Subcutaneous abdominal adipose tissue (tissue), 5 donors: ENCODE data around the gene CDKL2.

Experiments
- H3K27ac ChIP-seq: one replicate; pipeline ENCODE4 v1.7.0; 2013; ENCODE audit warnings: low read depth, mild to moderate bottlenecking, inconsistent platforms, low read length, moderate library complexity
- H3K27me3 ChIP-seq, 5 donors: one replicate each; pipeline ENCODE4 v1.7.0; 2013; ENCODE audit warnings: low read length in 5 of 5, inconsistent platforms in 1 of 5; ENCODE audit not compliant: control insufficient read depth in 5 of 5, insufficient read depth in 4 of 5
- H3K36me3 ChIP-seq, 5 donors: one replicate each; pipeline ENCODE4 v1.7.0; 2013; ENCODE audit warnings: low read length in 5 of 5; ENCODE audit not compliant: control insufficient read depth in 5 of 5, insufficient read depth in 5 of 5
- H3K4me1 ChIP-seq, 5 donors: one replicate each; pipeline ENCODE4 v1.7.0; 2013; ENCODE audit warnings: low read length in 5 of 5, mild to moderate bottlenecking in 3 of 5, moderate library complexity in 1 of 5; ENCODE audit not compliant: control insufficient read depth in 5 of 5, insufficient read depth in 5 of 5
- H3K4me3 ChIP-seq, 5 donors: one replicate each; pipeline ENCODE4 v1.7.0; 2013; ENCODE audit warnings: low read length in 5 of 5, low read depth in 1 of 5
- H3K9ac ChIP-seq, 5 donors: one replicate each; pipeline ENCODE4 v1.7.0; 2013; ENCODE audit warnings: low read length in 5 of 5, mild to moderate bottlenecking in 4 of 5, moderate library complexity in 3 of 5
- H3K9me3 ChIP-seq, 5 donors: one replicate each; pipeline ENCODE4 v1.7.0; 2013; ENCODE audit warnings: low read length in 5 of 5; ENCODE audit not compliant: control insufficient read depth in 5 of 5
- donor health status: healthy.
- donor health status: healthy.
- donor health status: healthy.
- donor health status: healthy.
- donor health status: healthy.

The CDKL2 gene

DNA sequence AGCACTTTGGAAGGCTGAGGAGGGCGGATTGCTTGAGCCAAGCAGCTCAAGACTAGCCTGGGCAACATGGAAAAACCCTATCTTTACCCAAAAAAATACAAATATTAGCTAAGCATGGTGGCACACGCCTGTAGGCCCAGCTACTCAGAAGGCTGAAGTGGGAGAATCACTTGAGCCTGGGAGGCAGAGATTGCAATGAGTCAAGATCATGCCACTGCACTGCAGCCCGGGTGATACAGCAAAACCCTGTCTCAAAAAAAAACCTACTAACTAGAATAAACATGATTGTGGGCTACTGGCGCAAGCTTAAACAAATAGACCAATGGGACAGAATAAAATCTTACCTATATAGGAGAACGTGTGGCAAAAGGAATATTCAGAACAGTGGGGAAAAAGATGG, 7.3 kb downstream of the CDKL2 start:
- Histone ChIP-seq H3K9ac (no peak overlapping the region), H3K36me3 (no peaks in the 10 kb centered on the region), H3K27ac (no peak overlapping the region), H3K27me3 (no peaks in the 10 kb centered on the region), H3K9me3 (no peaks in the 10 kb centered on the region), H3K4me1 (no peaks in the 10 kb centered on the region), H3K4me3 (no peak overlapping the region)

DNA sequence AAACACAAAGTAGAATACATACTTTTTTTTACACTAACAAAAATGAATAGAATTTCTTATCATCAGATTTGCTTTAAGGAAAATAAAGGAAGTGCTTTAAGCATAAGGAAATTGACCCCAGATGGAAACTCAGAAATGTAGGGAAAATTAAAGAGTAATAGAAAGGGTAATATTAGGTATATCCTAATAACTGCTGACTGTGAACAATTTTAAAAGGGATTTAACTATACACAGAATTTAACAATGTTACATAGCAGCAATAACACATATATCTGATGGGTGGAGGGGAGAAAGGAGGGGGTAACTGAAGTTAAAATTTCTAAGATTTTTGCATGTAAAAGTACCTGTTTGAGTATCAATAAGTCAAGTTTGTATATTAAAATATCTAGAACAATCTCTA, 8.6 kb downstream of the CDKL2 start:
- Histone ChIP-seq H3K4me3 (no peak overlapping the region), H3K27ac (no peak overlapping the region), H3K36me3 (no peaks in the 10 kb centered on the region), H3K9me3 (no peaks in the 10 kb centered on the region), H3K9ac (no peak overlapping the region), H3K27me3 (no peaks in the 10 kb centered on the region), H3K4me1 (no peaks in the 10 kb centered on the region)

DNA sequence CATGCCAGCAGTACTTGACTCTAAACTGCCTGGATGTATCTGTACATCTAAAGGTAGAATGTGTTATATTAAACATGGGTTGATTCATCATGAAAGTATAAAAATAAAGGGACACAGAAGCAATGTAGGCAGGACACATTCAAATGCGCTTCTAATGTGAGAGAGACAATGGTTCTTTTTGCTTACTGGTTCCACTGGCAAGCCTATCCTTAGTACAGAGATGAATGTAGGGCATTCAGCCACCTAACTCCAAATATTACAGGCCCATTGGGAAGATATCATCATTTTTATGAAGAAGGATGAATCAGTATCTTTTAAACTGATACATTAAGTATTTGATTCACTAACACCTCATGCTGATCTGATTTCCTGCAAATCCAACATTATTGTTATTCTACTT, 18.0 kb downstream of the CDKL2 start:
- Histone ChIP-seq H3K27ac (no peak overlapping the region), H3K36me3 (no peaks in the 10 kb centered on the region), H3K4me3 (no peak overlapping the region), H3K4me1 (no peaks in the 10 kb centered on the region), H3K27me3 (no peaks in the 10 kb centered on the region), H3K9ac (no peak overlapping the region), H3K9me3 (no peaks in the 10 kb centered on the region)

DNA sequence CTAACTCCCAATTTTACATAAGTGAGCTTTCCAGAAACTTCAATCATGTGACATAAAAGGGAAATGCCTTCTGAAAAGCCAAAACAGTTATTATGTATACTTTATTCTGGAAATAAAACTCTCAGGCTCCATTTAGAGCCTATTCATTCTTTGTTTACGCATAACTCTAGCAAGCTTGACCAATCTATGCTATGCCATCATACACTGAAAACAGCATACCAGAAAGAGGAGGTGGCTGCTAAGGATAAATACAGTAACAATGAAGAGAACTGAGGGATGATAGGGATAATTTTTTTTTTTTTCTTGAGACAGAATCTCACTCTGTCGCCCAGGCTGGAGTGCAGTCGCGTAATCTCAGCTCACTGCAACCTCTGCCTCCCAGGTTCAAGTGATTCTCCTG, 24.4 kb downstream of the CDKL2 start:
- H3K36me3 ChIP-seq: no peaks in the 10 kb centered on the region
- H3K9me3 ChIP-seq: no peaks in the 10 kb centered on the region
- H3K9ac ChIP-seq: no peak overlapping the region
- H3K4me1 ChIP-seq: no peaks in the 10 kb centered on the region
- H3K27ac ChIP-seq: no peak overlapping the region
- no peaks in the 10 kb centered on the region for H3K27me3 ChIP-seq
- H3K4me3 ChIP-seq: no peak overlapping the region

DNA sequence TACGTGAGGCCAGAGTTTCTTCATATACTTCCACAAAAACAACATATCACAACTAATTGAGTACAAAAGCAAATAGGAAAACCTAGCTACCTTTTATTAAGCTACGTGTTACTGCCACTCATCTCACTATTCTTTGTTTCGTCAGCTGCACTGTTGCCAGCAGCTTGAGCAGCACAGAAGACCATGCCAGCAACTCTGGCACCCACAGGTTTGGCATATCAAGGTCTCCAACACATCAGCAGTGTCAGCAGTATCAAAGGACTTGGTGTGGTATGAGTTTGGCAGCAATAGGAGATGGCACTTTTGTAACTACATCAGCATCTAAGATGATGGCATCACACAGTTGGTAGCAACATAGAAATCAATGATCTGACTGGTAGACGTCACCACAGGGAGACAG, 30.7 kb downstream of the CDKL2 start:
- H3K4me1 ChIP-seq: no peaks in the 10 kb centered on the region
- H3K9me3 ChIP-seq: no peaks in the 10 kb centered on the region
- H3K4me3 ChIP-seq: no peak overlapping the region
- no peaks in the 10 kb centered on the region for H3K36me3 ChIP-seq
- H3K9ac ChIP-seq: no peak overlapping the region
- no peak overlapping the region for H3K27ac ChIP-seq
- H3K27me3 ChIP-seq: no peaks in the 10 kb centered on the region

DNA sequence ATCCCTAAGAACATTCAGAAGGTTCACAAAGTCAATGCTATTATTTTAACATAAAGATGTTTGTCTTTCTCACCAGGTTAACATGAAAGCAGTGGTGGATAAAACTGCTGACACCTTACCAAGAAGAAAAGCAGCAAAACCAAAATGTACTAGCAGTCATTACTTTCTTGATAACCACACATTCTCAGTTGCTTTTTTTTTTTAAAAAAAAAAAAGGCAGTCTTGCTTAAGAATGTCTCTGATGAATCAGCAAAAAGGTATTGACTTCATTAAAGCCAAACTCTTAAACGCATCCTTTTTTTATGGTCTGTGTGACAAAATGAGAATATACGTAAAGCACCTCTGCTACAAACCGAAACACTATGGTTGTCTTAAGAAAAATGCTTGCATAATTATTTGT, 31.9 kb downstream of the CDKL2 start:
- no peaks in the 10 kb centered on the region for H3K27me3 ChIP-seq
- no peak overlapping the region for H3K4me3 ChIP-seq
- no peaks in the 10 kb centered on the region for H3K4me1 ChIP-seq
- no peak overlapping the region for H3K9ac ChIP-seq
- no peaks in the 10 kb centered on the region for H3K9me3 ChIP-seq
- no peaks in the 10 kb centered on the region for H3K36me3 ChIP-seq
- H3K27ac ChIP-seq: no peak overlapping the region

DNA sequence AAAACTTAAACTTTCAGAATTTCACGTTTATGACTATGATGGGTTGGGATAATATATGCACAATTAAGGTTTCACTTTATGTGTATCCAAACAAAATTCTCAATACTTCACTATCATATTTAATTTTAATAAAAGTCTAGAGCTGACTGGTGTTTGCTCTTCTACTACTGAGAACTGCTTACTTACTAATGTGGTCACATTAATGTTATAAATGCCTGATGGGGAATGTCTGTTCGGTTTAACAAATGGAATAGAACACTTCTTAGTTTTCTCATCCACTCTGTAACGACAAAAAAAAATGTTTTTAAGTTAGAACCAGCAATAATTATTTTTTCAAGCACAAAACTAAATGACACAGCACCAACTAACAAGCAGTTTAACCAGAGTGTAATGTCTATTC, 34.3 kb downstream of the CDKL2 start:
- Histone ChIP-seq H3K27ac (no peak overlapping the region), H3K9me3 (no peaks in the 10 kb centered on the region), H3K4me1 (no peaks in the 10 kb centered on the region), H3K36me3 (no peaks in the 10 kb centered on the region), H3K9ac (no peak overlapping the region), H3K4me3 (no peak overlapping the region), H3K27me3 (no peaks in the 10 kb centered on the region)

DNA sequence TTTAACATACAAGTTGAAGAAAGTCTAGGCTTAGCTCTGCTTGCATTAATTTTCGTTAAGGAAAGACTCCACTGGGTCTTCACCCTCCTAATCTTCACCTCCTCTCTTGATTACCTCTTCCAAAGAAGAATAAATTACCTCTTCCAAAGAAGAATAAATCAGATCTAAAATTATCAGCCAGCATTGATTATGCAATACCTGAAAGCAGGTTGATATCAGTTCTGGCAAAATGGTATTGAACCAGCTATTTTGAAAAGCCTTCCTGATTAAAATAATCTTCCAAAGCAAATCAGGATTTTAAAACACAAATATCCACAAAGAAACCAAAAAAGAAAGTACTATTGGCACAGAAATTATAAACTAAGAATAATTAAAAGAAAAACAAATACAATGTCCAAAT, 36.9 kb downstream of the CDKL2 start:
- Histone ChIP-seq H3K27me3 (no peaks in the 10 kb centered on the region), H3K9ac (no peak overlapping the region), H3K4me1 (no peaks in the 10 kb centered on the region), H3K4me3 (no peak overlapping the region), H3K9me3 (no peaks in the 10 kb centered on the region), H3K36me3 (no peaks in the 10 kb centered on the region), H3K27ac (no peak overlapping the region)

DNA sequence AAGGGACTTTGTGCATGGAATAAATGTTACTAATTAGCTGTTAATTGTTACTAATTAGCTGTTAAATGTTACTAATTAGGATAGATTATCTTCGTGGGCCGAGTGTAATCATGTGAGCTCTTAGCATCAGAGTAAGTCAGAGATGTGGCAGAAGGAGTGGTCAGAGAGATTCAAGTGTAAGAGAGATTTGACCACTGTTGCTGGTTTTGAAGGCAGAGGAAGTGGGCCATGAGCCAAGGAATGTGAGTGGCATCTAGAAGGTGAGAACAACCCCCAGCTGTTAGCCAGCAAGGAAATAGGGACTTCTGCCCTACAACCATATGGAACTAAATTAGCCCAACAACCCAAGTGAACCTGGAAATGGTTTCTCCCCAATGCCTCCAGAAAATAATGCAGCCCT, 46.3 kb downstream of the CDKL2 start:
- H3K4me3 ChIP-seq: no peak overlapping the region
- no peaks in the 10 kb centered on the region for H3K4me1 ChIP-seq
- no peak overlapping the region for H3K27ac ChIP-seq
- no peaks in the 10 kb centered on the region for H3K36me3 ChIP-seq
- H3K9me3 ChIP-seq: peaks cover 0 to 4% (median 0%) of the 10 kb centered on the region in 5 donors
- H3K9ac ChIP-seq: no peak overlapping the region
- no peaks in the 10 kb centered on the region for H3K27me3 ChIP-seq

DNA sequence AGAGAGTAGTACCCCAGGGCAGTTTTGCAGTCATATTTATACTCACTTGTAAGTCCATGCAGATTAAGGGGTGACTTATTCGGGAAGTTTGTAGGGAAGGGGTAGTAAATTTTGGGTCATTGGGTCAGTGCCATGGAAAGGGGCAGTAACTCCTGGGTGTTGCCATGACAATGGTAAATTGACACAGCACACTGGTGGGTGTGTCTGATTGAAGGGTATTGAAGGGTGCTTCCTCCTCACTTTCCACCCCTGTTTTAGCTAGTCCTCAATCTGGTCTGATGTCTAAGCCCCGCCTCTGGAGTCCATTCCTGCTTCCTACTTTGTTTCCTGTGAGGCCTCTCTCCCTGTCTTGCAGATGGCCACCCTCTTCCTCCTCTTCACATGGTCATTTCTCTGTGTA, 62.6 kb downstream of the CDKL2 start:
- no peaks in the 10 kb centered on the region for H3K9me3 ChIP-seq
- H3K27me3 ChIP-seq: no peaks in the 10 kb centered on the region
- H3K36me3 ChIP-seq: no peaks in the 10 kb centered on the region
- H3K9ac ChIP-seq: no peak overlapping the region
- no peak overlapping the region for H3K27ac ChIP-seq
- peaks cover 0 to 6% (median 0%) of the 10 kb centered on the region in 5 donors for H3K4me1 ChIP-seq
- H3K4me3 ChIP-seq: no peak overlapping the region

DNA sequence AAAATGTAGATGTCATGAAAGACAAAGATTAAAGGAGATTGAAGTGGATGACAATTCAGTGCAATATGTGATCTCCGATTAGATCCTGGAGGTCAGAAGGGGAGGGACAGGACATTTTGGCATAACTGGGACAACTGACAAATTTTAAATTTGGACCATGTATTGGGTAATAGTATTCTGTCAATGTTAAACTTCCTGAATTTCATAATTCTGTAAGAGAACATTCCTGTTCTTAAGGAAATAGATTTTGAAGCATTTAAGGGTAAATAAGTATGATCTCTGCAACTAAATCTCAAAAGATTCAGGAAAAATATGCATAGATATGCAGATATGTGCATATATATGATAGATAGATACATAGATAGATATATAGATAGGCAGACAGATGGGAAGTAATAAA, 63.4 kb downstream of the CDKL2 start:
- Histone ChIP-seq H3K36me3 (no peaks in the 10 kb centered on the region), H3K4me3 (no peak overlapping the region), H3K27ac (no peak overlapping the region), H3K9me3 (no peaks in the 10 kb centered on the region), H3K9ac (no peak overlapping the region), H3K27me3 (no peaks in the 10 kb centered on the region), H3K4me1 (peaks cover 0 to 6% (median 0%) of the 10 kb centered on the region in 5 donors)
